Frontal cortex (tissue), 4 donors: ENCODE data around the gene MIGA2. TPM values are rescaled to one million over a fixed set of nuclear protein-coding genes. Genes with fewer than 3 reads are reported as not detected.
"Not testable (repeated sequence)": the region's sequence is repeated elsewhere in the genome, so short reads cannot be mapped to it uniquely, and the experiment has no call there.

Source experiments
- DNase-seq, 2 donors: peaks; one replicate each; pipeline ENCODE4 v3.0.0; 2012; ENCODE audit warnings: low spot score in 2 of 2
- FAIRE-seq: peaks from 2 replicates; lab custom pipeline; 2012; peaks lifted over from hg19 to GRCh38; lab: Jason Lieb, UNC
- total RNA-seq: library from RNA; depleted of rRNA; stranded (reverse); fragments of >200 nt; gene quantifications from one replicate; pipeline ENCODE4 v1.2.3, GENCODE V29; 2014
- donor health status: control.
- donor health status: control.
- donor health status: control.

Gene MIGA2
- total RNA-seq, 1 donor from 2014 or later = 12.6 TPM

DNA sequence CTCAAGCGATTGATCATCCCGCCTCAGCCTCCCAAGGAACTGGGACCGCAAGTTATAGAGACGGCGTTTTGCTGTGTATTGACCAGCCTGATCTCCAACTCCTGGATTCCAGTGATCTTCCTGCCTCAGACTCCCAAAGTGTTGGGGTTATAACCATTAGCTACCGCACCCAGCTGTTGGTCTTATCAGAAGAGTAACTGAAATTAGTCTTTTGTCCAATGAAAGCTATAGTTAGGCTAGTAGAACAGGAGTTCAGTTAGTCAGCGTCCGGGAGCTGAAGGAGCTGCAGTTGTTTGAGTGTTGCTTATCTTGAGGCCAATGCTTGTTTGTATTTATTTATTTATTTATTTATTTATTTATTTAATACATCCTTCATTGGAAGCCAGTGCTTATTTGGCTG is 3.2 kb upstream of the MIGA2 start:
- FAIRE-seq = no peak
- no peak for DNase-seq

GRCh38 chr9:129035838-129036237 is 588 bp upstream of the MIGA2 start:
- DNase-seq, FAIRE-seq: not testable (repeated sequence)

GRCh38 chr9:129036923-129037766 is 719 bp downstream of the MIGA2 start:
- no peak for DNase-seq
- no peak for FAIRE-seq

- FAIRE-seq = no peak
- DNase-seq = no peak
Measured at GRCh38 chr9:129037767-129038098, 1.3 kb downstream of the MIGA2 start.

- DNase-seq (no peak), FAIRE-seq (no peak)
Measured at GRCh38 chr9:129038109-129038852, 1.9 kb downstream of the MIGA2 start.

- DNase-seq = no peak
- FAIRE-seq = no peak
Measured at GRCh38 chr9:129040113-129040643, 3.8 kb downstream of the MIGA2 start.

GRCh38 chr9:129042016-129042415 is 5.6 kb downstream of the MIGA2 start:
- DNase-seq = no peak
- no peak for FAIRE-seq

DNA sequence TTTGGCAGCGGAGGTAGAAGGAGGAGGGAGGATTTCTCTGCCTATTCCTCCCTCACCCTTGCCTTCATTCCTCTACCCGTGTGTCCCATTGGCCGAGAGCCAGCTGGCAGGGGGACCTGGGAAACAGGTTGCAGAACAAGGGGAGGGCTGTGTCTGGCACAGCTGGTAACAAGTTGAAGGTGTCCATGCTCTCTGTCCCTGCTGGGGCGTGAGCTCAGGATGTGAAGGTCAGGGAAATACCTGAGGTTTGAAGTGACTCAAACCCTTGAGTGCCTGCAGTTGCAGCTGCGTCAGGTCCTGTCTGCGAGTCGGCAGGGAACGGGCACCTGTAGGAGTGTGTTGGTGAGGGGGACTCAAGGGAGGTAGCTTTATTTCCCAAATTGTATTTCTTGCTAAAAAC is 16.2 kb downstream of the MIGA2 start:
- no peak for DNase-seq
- FAIRE-seq = no peak

GRCh38 chr9:129053020-129053419 is 16.6 kb downstream of the MIGA2 start:
- DNase-seq = no peak
- no peak for FAIRE-seq

DNA sequence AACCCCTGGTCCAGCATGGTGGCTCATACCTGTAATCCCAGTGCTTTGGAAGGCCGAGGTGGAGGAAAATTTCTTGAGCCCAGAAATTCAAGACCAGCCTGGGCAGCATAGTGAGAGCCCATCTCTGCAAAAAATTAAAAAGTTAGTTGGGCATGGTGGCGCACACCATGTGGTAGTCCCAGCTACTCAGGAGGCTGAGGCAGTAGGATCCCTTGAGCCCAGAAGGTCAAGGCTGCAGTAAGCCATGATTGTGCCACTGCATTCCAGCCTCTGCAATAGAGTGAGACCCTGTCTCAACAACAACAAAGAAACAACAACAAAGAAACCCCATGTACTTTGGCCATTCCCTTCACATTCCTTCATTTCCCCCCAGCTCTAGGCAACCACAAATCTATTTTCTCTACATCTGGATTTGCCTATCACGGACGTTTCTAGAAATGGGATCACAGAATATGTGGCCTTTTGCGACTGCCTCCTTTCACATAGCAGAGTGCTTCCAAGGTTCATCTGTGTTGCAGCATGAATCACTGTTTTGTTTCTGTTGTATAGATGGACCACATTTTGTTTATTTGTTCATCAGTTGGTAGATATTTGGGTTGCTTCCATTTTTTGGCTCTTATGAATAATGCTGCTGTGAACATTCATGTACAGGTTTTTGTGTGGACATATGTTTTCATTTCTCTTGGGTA is 17.9 kb downstream of the MIGA2 start:
- no peak for FAIRE-seq

GRCh38 chr9:129058965-129059795 is 22.8 kb downstream of the MIGA2 start:
- FAIRE-seq (no peak), DNase-seq (no peak)

More for the DNA sequence above, 17.9 kb downstream of the MIGA2 start:
- no peak for DNase-seq

GRCh38 chr9:129059796-129060785 is 23.7 kb downstream of the MIGA2 start:
- FAIRE-seq = no peak

DNA sequence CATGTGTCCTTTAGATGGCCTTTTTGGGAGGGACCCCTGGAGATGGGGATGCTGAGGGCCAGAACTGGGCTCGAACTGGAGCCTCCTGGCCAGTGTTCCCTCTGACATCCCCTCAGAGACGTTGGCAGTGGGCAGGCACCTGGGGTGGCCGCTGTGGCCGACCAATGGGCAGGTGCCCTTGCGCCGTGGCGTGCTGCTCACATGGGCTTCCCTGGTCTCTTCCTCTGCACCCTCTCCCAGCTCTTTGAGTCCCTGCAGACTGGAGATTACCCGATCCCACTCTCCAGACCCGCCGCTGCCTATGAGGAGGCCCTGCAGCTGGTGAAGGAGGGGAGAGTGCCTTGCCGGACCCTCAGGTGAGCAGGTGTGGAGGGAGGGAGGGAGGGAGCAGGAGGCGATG is 24.6 kb downstream of the MIGA2 start:
- FAIRE-seq = no peak
- DNase-seq = no peak

More at GRCh38 chr9:129059796-129060785, 23.7 kb downstream of the MIGA2 start:
- DNase-seq = no peak

DNA sequence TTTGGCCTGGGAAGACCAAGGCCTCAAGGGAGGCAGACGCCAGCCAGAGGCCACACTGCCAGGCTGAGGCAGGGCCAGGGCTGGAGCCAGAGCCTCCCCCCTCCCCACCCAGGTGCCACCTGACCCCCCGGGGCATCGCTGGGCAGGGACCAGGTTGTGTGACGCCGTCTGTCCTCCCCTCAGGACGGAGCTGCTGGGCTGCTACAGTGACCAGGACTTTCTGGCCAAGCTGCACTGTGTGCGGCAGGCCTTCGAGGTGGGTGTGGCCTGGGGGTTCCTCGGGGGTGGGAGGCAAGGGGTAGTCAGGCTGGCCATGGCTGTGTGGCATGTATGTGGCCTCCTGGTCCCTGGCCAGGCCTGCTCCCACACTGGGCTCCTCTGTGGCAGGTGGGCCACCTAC is 26.6 kb downstream of the MIGA2 start:
- FAIRE-seq = no peak
- no peak for DNase-seq

DNA sequence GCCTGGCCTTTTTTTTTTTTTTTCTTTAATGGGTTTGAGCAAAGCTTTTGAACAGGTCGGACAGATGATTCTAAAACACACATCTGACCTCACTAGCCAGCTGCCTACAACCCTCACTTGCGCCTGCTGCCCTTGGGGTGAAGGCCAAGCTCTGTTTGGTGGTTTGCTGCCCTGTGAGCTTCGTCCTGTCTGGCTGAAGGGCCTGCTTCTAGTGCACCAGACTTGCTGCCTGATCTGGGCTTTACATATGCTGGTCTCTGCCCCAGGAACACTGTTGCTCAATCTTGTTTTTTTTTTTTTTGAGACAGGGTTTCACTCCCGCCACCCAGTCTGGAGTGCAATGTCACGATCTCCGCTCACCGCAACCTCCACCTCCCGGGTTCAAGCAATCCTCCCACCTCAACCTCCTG is 28.1 kb downstream of the MIGA2 start:
- FAIRE-seq (no peak), DNase-seq (no peak)

DNA sequence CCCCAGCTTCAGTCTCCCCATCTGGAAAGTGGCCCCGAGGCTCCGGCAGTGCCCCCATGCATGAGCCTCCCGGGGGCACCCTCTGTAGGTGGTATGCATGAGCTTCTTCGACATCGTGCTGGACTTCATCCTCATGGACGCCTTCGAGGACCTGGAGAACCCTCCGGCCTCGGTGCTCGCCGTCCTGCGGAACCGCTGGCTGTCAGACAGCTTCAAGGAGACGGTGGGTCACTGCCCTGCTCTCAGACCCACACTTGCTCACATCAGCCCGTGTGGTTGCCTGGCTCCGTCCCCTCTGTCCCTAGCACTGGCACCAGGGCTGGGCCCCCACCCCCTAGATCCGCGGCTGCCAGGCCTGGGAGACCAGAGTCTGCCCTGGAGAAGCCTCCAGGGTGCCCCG is 31.7 kb downstream of the MIGA2 start:
- FAIRE-seq (no peak), DNase-seq (no peak)

DNA sequence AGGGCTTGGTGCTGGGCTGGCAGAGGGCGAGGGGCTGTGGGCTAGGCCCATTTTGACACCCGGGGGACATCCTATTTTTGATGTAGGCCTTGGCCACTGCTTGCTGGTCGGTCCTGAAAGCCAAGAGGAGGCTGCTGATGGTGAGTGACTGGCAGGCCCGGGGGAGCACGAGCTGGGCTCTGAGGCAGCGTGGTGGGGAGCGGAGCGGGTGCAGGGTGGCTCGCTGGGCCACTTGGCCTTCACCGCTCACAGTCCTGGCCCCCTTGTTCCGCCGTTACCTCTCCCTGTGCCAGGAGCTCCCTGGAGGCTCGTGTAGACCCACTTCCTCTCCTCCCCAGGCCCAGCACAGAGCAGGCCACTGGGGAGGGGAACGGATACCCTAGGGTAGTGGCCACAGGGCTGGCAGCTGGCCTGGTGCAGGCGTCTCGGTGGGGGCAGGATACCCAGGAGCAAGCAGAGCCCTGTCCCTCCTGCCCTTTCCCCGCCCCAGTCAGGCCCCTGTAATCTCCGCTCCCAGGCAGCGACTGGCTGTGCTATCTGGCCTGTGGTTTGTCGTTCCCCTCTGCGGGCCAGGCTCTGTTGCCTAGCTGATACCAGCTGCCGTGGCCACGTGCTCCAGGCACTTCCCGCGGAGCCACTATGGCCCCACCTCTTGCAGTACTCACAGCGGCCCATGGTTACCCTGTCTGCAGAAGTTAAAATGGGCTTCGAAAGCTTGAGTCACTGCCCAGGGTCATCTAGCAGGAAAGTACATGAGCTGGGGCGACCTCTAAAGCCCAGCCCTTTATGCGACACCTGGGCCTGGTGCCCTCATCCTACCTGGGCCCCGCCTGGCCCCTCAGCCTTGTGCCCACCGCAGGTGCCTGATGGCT is 32.8 kb downstream of the MIGA2 start:
- FAIRE-seq = no peak
- DNase-seq = peak in 1 of 2 donors; percentile 40
